PC-3 (cell line): ENCODE results near the gene PFKFB2. TPM values are rescaled to one million over a fixed set of nuclear protein-coding genes. Genes with fewer than 3 reads are reported as not detected.
A peak's percentile ranks its signal among the peaks of the same experiment; 100 is the strongest.

ENCODE experiments used
- ATAC-seq: fragments of 200-7000 bp; cut with Tn5 transposase; 2 replicates; pipeline ENCODE4 v1.9.1; 2020; ENCODE audit warnings: mild to moderate bottlenecking, moderate library complexity
- BruUV-seq: library from RNA; stranded (reverse); fragments of 400-500 nt; replicated peaks from 2 replicates; lab custom pipeline; 2021; lab: Mats Ljungman, UMichigan
- CTCF ChIA-PET: fragments of 300-600 bp; sonication (Branson Sonifier 250); formaldehyde crosslinking; loops from one replicate; lab custom pipeline; 2022; ENCODE audit warnings: antibody characterized with exemption; lab: Charles Lee
- POLR2A ChIA-PET: fragments of 300-600 bp; sonication (Branson Sonifier 250); formaldehyde crosslinking; loops from one replicate; lab custom pipeline; 2022; ENCODE audit warnings: antibody characterized with exemption; ENCODE audit not compliant: unreplicated experiment; lab: Charles Lee
- DNase-seq: peaks from one replicate; pipeline ENCODE4 v3.0.0-alpha.2; 2015
- H2AFZ ChIP-seq: fragments of 300-600 bp; sonication (generic); 2 replicates; pipeline ENCODE4 v1.6.0; 2016; ENCODE audit warnings: antibody characterized with exemption, low read length
- H3F3A ChIP-seq: fragments of 300-600 bp; sonication (generic); one replicate; pipeline ENCODE4 v1.6.0; 2017; ENCODE audit warnings: antibody characterized with exemption, low read length, control low read depth, mild to moderate bottlenecking; ENCODE audit not compliant: unreplicated experiment
- H3K27ac ChIP-seq: fragments of 300-600 bp; sonication (generic); 2 replicates; pipeline ENCODE4 v1.5.1; 2016; ENCODE audit warnings: mild to moderate bottlenecking, low read length
- H3K27me3 ChIP-seq: fragments of 300-600 bp; sonication (generic); 2 replicates; pipeline ENCODE4 v1.6.1; 2016; ENCODE audit warnings: low read length, mixed read lengths
- H3K36me3 ChIP-seq: fragments of 300-600 bp; sonication (generic); 2 replicates; pipeline ENCODE4 v1.6.1; 2016; ENCODE audit warnings: low read depth, mixed run types, low read length, mixed read lengths
- H3K4me1 ChIP-seq: fragments of 300-600 bp; sonication (generic); 2 replicates; pipeline ENCODE4 v1.5.1; 2016; ENCODE audit warnings: low read length; ENCODE audit not compliant: insufficient read depth
- H3K4me2 ChIP-seq: fragments of 300-600 bp; sonication (generic); 2 replicates; pipeline ENCODE4 v1.6.0; 2016; ENCODE audit warnings: low read length
- H3K4me3 ChIP-seq: fragments of 300-600 bp; sonication (generic); 2 replicates; pipeline ENCODE4 v1.5.1; 2016; ENCODE audit warnings: mild to moderate bottlenecking, low read length, mixed read lengths
- H3K79me2 ChIP-seq: fragments of 300-600 bp; sonication (generic); 2 replicates; pipeline ENCODE4 v1.6.1; 2017; ENCODE audit warnings: low read length, mixed read lengths
- H3K9ac ChIP-seq: fragments of 300-600 bp; sonication (generic); 2 replicates; pipeline ENCODE4 v1.6.0; 2016; ENCODE audit warnings: mild to moderate bottlenecking, low read length
- H3K9me2 ChIP-seq: fragments of 300-600 bp; sonication (generic); replicated peaks from 2 replicates; pipeline ENCODE4 v1.6.1; 2016; ENCODE audit warnings: mixed run types, low read length, mixed read lengths
- H3K9me3 ChIP-seq: fragments of 300-600 bp; sonication (generic); 2 replicates; pipeline ENCODE4 v1.6.1; 2016; ENCODE audit warnings: low read length, mixed read lengths
- H4K20me1 ChIP-seq: fragments of 300-600 bp; sonication (generic); 2 replicates; pipeline ENCODE4 v1.6.1; 2016; ENCODE audit warnings: low read length, mixed read lengths
- EZH2 ChIP-seq: fragments of 300-600 bp; sonication (generic); IDR thresholded peaks from one replicate; pipeline ENCODE4 v1.6.1; 2017; ENCODE audit warnings: antibody characterized with exemption, mild to moderate bottlenecking, low read length; ENCODE audit not compliant: unreplicated experiment
- EZH2phosphoT487 ChIP-seq: fragments of 300-600 bp; sonication (generic); IDR thresholded peaks from 2 replicates; pipeline ENCODE4 v1.6.1; 2018; ENCODE audit warnings: mild to moderate bottlenecking, antibody characterized with exemption, low read length, borderline replicate concordance
- intact Hi-C: fragments of 100-400 bp; cut with micrococcal nuclease; formaldehyde crosslinking; loops from 2 replicates; pipeline ENCODE4 v1.9.0; 2023
- total RNA-seq: library from RNA; depleted of rRNA; stranded (reverse); fragments of >200 nt; gene quantifications from 2 replicates; pipeline ENCODE4 v1.2.3, GENCODE V29; 2014
- TF ChIP-seq, protein P1 (sequence below): fragments of 300-600 bp; sonication (generic); conservative IDR thresholded peaks from 2 replicates; pipeline ENCODE4 v1.5.1; 2017; ENCODE audit warnings: antibody characterized with exemption, low read depth, mild to moderate bottlenecking, low read length

PFKFB2 gene
- total RNA-seq, 1 experiment from 2014 or later = 48.6 TPM

DNA sequence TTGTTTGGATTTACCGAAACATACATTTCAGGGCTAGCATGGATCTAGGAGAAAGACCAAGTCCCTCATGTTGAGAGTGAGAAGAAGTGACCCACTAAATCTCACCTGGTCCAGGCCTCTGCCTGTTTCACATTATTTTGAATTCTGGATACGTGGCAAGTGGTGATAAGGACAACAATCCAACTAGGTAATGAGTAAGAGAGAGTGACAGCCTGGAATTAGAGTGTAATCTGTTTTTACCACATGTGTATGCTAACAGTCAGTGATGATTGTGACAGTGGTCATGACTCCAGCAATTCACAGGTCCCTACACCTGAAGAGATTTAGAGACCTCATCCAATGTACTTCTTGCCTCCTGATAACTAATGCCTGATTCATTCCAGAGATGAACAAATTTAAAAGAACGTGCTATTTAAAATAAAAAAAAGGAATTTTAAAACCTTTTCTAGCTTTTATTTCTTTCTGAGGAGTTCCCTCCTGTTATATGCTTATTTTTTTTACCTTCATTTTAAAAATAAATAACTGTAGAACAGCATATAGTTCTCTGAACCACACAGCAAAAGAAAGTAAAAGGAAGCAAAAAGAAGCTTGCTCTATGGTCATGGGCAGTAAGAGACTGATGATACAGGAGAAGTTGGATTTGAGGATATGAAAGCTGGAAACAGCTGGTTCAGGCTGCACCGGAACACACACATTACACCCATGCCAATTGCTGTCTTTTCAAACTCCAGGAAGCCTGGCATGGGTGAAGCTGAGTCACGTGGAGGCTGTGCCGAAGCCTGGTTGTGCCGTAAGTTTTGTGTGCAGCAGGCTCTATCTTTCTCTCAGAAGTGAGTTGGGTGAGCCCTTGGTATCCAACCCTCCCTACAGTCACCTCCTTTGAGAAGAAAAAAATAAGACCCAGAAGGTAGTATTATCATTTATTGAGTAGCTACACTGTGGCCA, 35.2 kb upstream of the PFKFB2 start:
- H3K36me3 ChIP-seq = peaks cover 14% of the 10 kb centered on the region; the same call in 1 of the 2 replicates
- no peaks in the 10 kb centered on the region for H3K9me2 ChIP-seq
- TSS peak; percentile 1 for BruUV-seq
- H3F3A ChIP-seq = peaks cover 17% of the 10 kb centered on the region
- no peak overlapping the region for H2AFZ ChIP-seq
- peak overlapping the region; percentile 38 for H3K4me2 ChIP-seq
- DNase-seq = peak; percentile 97
- no peaks in the 10 kb centered on the region for H3K27me3 ChIP-seq
- no peaks in the 10 kb centered on the region for H3K9me3 ChIP-seq
- H3K4me3 ChIP-seq = no peak overlapping the region
- POLR2A ChIA-PET = interaction anchor here (0.6 to 5.8 kb wide), 6 partner anchors 8 to 35 kb away, joined by 4 to 97 read pairs (median 5); partner anchors contain the start of gene C1orf116
- H3K79me2 ChIP-seq = peaks cover 18% of the 10 kb centered on the region
- H4K20me1 ChIP-seq = no peaks in the 10 kb centered on the region
- CTCF ChIA-PET = interaction anchor here (0.5 to 3.7 kb wide), 3 partner anchors 14 to 106 kb away, joined by 3 to 22 read pairs (median 5); no protein-coding TSS in a partner anchor
- peak; percentile 50 for ATAC-seq
- peak overlapping the region; percentile 86 for H3K9ac ChIP-seq
- intact Hi-C loops = loop anchor here (1.0 kb wide), 1 partner anchor 9 kb away; no protein-coding TSS in a partner anchor
- TF ChIP-seq EZH2phosphoT487 (no peak), EZH2 (no peak)
- TF ChIP-seq, protein P1, sequence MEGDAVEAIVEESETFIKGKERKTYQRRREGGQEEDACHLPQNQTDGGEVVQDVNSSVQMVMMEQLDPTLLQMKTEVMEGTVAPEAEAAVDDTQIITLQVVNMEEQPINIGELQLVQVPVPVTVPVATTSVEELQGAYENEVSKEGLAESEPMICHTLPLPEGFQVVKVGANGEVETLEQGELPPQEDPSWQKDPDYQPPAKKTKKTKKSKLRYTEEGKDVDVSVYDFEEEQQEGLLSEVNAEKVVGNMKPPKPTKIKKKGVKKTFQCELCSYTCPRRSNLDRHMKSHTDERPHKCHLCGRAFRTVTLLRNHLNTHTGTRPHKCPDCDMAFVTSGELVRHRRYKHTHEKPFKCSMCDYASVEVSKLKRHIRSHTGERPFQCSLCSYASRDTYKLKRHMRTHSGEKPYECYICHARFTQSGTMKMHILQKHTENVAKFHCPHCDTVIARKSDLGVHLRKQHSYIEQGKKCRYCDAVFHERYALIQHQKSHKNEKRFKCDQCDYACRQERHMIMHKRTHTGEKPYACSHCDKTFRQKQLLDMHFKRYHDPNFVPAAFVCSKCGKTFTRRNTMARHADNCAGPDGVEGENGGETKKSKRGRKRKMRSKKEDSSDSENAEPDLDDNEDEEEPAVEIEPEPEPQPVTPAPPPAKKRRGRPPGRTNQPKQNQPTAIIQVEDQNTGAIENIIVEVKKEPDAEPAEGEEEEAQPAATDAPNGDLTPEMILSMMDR = no peak
- peak overlapping the region; percentile 95 for H3K27ac ChIP-seq
- peaks cover 55% of the 10 kb centered on the region for H3K4me1 ChIP-seq

DNA sequence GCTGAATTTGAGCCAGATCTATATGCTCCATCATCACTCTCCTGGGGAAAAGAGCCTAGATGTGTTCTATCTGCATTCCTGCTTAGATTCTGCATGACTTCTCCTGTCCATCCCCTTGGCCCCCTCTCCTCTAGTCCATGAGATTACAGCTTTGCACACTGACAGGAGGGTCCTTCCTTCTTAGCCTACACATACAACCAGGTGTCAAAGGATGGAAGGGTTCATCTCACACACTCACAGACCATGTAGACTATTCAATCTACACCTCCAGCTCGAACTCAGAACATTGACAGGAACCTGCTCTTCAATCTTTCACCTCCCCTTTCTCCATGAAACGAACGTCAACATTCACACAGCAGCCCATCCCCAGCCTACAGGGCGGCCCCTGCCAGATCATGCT, 34.4 kb upstream of the PFKFB2 start:
- intact Hi-C loops = loop anchor here (1.0 kb wide), 1 partner anchor 9 kb away; no protein-coding TSS in a partner anchor
- Histone ChIP-seq H3K27me3 (no peaks in the 10 kb centered on the region), H3K36me3 (peaks cover 23% of the 10 kb centered on the region; the same call in 1 of the 2 replicates), H3K4me2 (peak overlapping the region; percentile 38), H3K9me2 (no peaks in the 10 kb centered on the region), H3K4me1 (peaks cover 64% of the 10 kb centered on the region), H4K20me1 (no peaks in the 10 kb centered on the region), H3K9ac (peak overlapping the region; percentile 86), H3K79me2 (peaks cover 26% of the 10 kb centered on the region), H3K4me3 (no peak overlapping the region), H3F3A (peaks cover 17% of the 10 kb centered on the region), H3K9me3 (no peaks in the 10 kb centered on the region), H3K27ac (peak overlapping the region; percentile 95), H2AFZ (no peak overlapping the region)
- BruUV-seq = TSS peak; percentile 72
- no peak for TF ChIP-seq EZH2phosphoT487
- TF ChIP-seq, protein P1 = no peak
- no peak for TF ChIP-seq EZH2
- DNase-seq = peak; percentile 27
- ATAC-seq = no peak
- POLR2A ChIA-PET = interaction anchor here (0.6 to 5.8 kb wide), 9 partner anchors 9 to 34 kb away, joined by 3 to 97 read pairs (median 5); partner anchors contain the start of gene C1orf116
- CTCF ChIA-PET = interaction anchor here (3.7 kb wide), 1 partner anchor 36 kb away, joined by 22 read pairs; no protein-coding TSS in a partner anchor
